GM19025 (cell line): ENCODE data around the gene SETD6.
"Not testable (repeated sequence)": the region's sequence is repeated elsewhere in the genome, so short reads cannot be mapped to it uniquely, and the experiment has no call there.

Experiments used
- ATAC-seq: cut with Tn5 transposase; IDR thresholded peaks from one replicate; pipeline ENCODE4 v1.9.1; 2021; ENCODE audit warnings: mild to moderate bottlenecking, low read depth, moderate library complexity; ENCODE audit not compliant: unreplicated experiment

The SETD6 gene

GRCh38 chr16:58535100-58535499 is 19.8 kb downstream of the SETD6 start:
- no peak for ATAC-seq

- no peak for ATAC-seq
Observed at GRCh38 chr16:58536278-58536677, 21.0 kb downstream of the SETD6 start.

GRCh38 chr16:58537124-58537906 is 22.0 kb downstream of the SETD6 start:
- ATAC-seq: no peak

- ATAC-seq: no peak
Observed at GRCh38 chr16:58541711-58542110, 26.4 kb downstream of the SETD6 start.

- no peak for ATAC-seq
Observed at GRCh38 chr16:58542291-58542690, 27.0 kb downstream of the SETD6 start.

- no peak for ATAC-seq
Observed at GRCh38 chr16:58543685-58544084, 28.4 kb downstream of the SETD6 start.

- ATAC-seq: no peak
Observed at GRCh38 chr16:58548378-58548777, 33.1 kb downstream of the SETD6 start.

GRCh38 chr16:58551496-58551895 is 36.2 kb downstream of the SETD6 start:
- no peak for ATAC-seq

GRCh38 chr16:58556678-58557077 is 41.4 kb downstream of the SETD6 start:
- no peak for ATAC-seq

- ATAC-seq: no peak
Observed at GRCh38 chr16:58563235-58563634, 47.9 kb downstream of the SETD6 start.

GRCh38 chr16:58563775-58564174 is 48.5 kb downstream of the SETD6 start:
- ATAC-seq: no peak

- ATAC-seq: not testable (repeated sequence)
Observed at GRCh38 chr16:58565697-58566096, 50.4 kb downstream of the SETD6 start.
